ENCODE data around the gene ATP10B. TPM values are rescaled to one million over a fixed set of nuclear protein-coding genes. Genes with fewer than 3 reads are reported as not detected.

The ATP10B gene
- total RNA-seq, 4 donors from 2014 or later: 116 to 298 (median 150) TPM

- in situ Hi-C loops (cut with MboI; ENCODE audit: low pct_ligation_motif_present in 1 of 4, low pct_unique_long_range_greater_than_20kb in 1 of 4, low sequenced_read_pairs in 3 of 4): no loop called here
- no peak for TF ChIP-seq POLR2AphosphoS5 (IDR thresholded peaks at IDR 0.05)
- TF ChIP-seq CTCF (IDR thresholded peaks at IDR 0.05): no peak
- TF ChIP-seq POLR2A (IDR thresholded peaks at IDR 0.05): no peak
- TF ChIP-seq EP300 (IDR thresholded peaks at IDR 0.05; ENCODE audit: low read depth): no peak
Measured at GRCh38 chr5:160674901-160675300, 177.1 kb downstream of the ATP10B start.

GRCh38 chr5:160672521-160672920, 179.5 kb downstream of the ATP10B start:
- H3K36me3 ChIP-seq: peaks cover 0 to 2% (median 0%) of the 10 kb centered on the region in 4 donors
- in situ Hi-C loops (cut with MboI; ENCODE audit: low pct_ligation_motif_present in 1 of 4, low pct_unique_long_range_greater_than_20kb in 1 of 4, low sequenced_read_pairs in 3 of 4) (no loop called here), intact Hi-C loops (cut with DNase I; ENCODE audit: low total_unique reads) (no loop called here)
- H3K9me3 ChIP-seq: no peaks in the 10 kb centered on the region
- H3K4me3 ChIP-seq: no peak overlapping the region
- H3K27ac ChIP-seq: no peak overlapping the region
- WGBS, 2 donors (ENCODE audit: low coverage in 1 of 2): 38 to 49% methylated on average over 1 to 2 of the region's 2 CpGs
- DNase-seq: no peak
- no peak for TF ChIP-seq CTCF (IDR thresholded peaks at IDR 0.05)
- no peak for TF ChIP-seq EP300 (IDR thresholded peaks at IDR 0.05; ENCODE audit: low read depth)
- no peak for TF ChIP-seq POLR2A (IDR thresholded peaks at IDR 0.05)
- TF ChIP-seq POLR2AphosphoS5 (IDR thresholded peaks at IDR 0.05): no peak
- peaks cover 0 to 11% (median 4%) of the 10 kb centered on the region in 4 donors for H3K4me1 ChIP-seq
- no peaks in the 10 kb centered on the region for H3K27me3 ChIP-seq

More at GRCh38 chr5:160674901-160675300, 177.1 kb downstream of the ATP10B start:
- H3K4me1 ChIP-seq: peaks cover 0 to 19% (median 0%) of the 10 kb centered on the region in 4 donors
- whole genome bisulfite sequencing, 2 donors (ENCODE audit: low coverage in 1 of 2): 69% methylated on average over 3 of the region's 3 CpGs; no CpG with 5 or more reads in 1 of the 2 donors
- no peak for DNase-seq
- H3K4me3 ChIP-seq: no peak overlapping the region
- intact Hi-C loops (cut with DNase I; ENCODE audit: low total_unique reads): no loop called here
- H3K9me3 ChIP-seq: no peaks in the 10 kb centered on the region
- H3K36me3 ChIP-seq: no peaks in the 10 kb centered on the region
- no peaks in the 10 kb centered on the region for H3K27me3 ChIP-seq
- H3K27ac ChIP-seq: no peak overlapping the region

- Histone ChIP-seq H3K9me3 (no peaks in the 10 kb centered on the region), H3K4me1 (peaks cover 0 to 11% (median 3%) of the 10 kb centered on the region in 4 donors), H3K27ac (no peak overlapping the region), H3K36me3 (peaks cover 0 to 7% (median 0%) of the 10 kb centered on the region in 4 donors), H3K27me3 (no peaks in the 10 kb centered on the region), H3K4me3 (no peak overlapping the region)
- TF ChIP-seq EP300 (IDR thresholded peaks at IDR 0.05; ENCODE audit: low read depth): no peak
- no peak for TF ChIP-seq CTCF (IDR thresholded peaks at IDR 0.05)
- TF ChIP-seq POLR2A (IDR thresholded peaks at IDR 0.05): no peak
- no peak for TF ChIP-seq POLR2AphosphoS5 (IDR thresholded peaks at IDR 0.05)
- in situ Hi-C loops (cut with MboI; ENCODE audit: low pct_ligation_motif_present in 1 of 4, low pct_unique_long_range_greater_than_20kb in 1 of 4, low sequenced_read_pairs in 3 of 4): no loop called here
- WGBS, 2 donors (ENCODE audit: low coverage in 1 of 2): 55 to 63% methylated on average over 1 to 2 of the region's 2 CpGs
- no peak for DNase-seq
- intact Hi-C loops (cut with DNase I; ENCODE audit: low total_unique reads): no loop called here
Measured at GRCh38 chr5:160668356-160668755, 183.7 kb downstream of the ATP10B start.

GRCh38 chr5:160667160-160667559, 184.9 kb downstream of the ATP10B start:
- Histone ChIP-seq H3K4me1 (peaks cover 0 to 11% (median 3%) of the 10 kb centered on the region in 4 donors), H3K9me3 (no peaks in the 10 kb centered on the region), H3K4me3 (no peak overlapping the region), H3K27me3 (no peaks in the 10 kb centered on the region), H3K36me3 (peaks cover 0 to 7% (median 0%) of the 10 kb centered on the region in 4 donors), H3K27ac (no peak overlapping the region)
- TF ChIP-seq CTCF (IDR thresholded peaks at IDR 0.05) (no peak), POLR2AphosphoS5 (IDR thresholded peaks at IDR 0.05) (no peak), POLR2A (IDR thresholded peaks at IDR 0.05) (no peak), EP300 (IDR thresholded peaks at IDR 0.05; ENCODE audit: low read depth) (no peak)
- no peak for DNase-seq
- WGBS, 2 donors (ENCODE audit: low coverage in 1 of 2): 72 to 76% methylated on average over 5 of the region's 5 CpGs
- intact Hi-C loops (cut with DNase I; ENCODE audit: low total_unique reads): no loop called here
- in situ Hi-C loops (cut with MboI; ENCODE audit: low pct_ligation_motif_present in 1 of 4, low pct_unique_long_range_greater_than_20kb in 1 of 4, low sequenced_read_pairs in 3 of 4): no loop called here

All from transverse colon (tissue), 4 donors.